Left lung (tissue), 10 donors: ENCODE measurements around the gene CRYM. TPM values are rescaled to one million over a fixed set of nuclear protein-coding genes. Genes with fewer than 3 reads are reported as not detected.

Experiments
- ATAC-seq: fragments of 200-7000 bp; cut with Tn5 transposase; one replicate; pipeline ENCODE4 v1.9.1; 2020; ENCODE audit warnings: moderate library complexity
- DNase-seq, 4 donors: peaks; one replicate each; pipeline ENCODE4 v3.0.0-alpha.2; 2013 to 2020
- H3K27ac ChIP-seq, 2 donors: fragments of 200-600 bp; sonication (generic) in 1 of 2; one replicate each; pipeline versions ENCODE4 v1.5.0 to v1.8.0; 2020 to 2021
- H3K27me3 ChIP-seq, 2 donors: fragments of 200-600 bp; sonication (generic) in 1 of 2; one replicate each; pipeline versions ENCODE4 v1.5.0 to v1.8.0; 2020 to 2021
- H3K36me3 ChIP-seq, 2 donors: fragments of 200-600 bp; sonication (generic) in 1 of 2; one replicate each; pipeline versions ENCODE4 v1.5.0 to v1.8.0; 2020 to 2021
- H3K4me1 ChIP-seq, 2 donors: fragments of 200-600 bp; one replicate each; pipeline ENCODE4 v1.8.0; 2021
- H3K4me3 ChIP-seq, 2 donors: fragments of 200-600 bp; sonication (generic) in 1 of 2; one replicate each; pipeline versions ENCODE4 v1.5.0 to v1.8.0; 2020 to 2021; ENCODE audit warnings: mild to moderate bottlenecking in 1 of 2
- H3K9me3 ChIP-seq, 2 donors: fragments of 200-600 bp; sonication (generic) in 1 of 2; one replicate each; pipeline versions ENCODE4 v1.5.0 to v1.8.0; 2020 to 2021
- CTCF ChIP-seq, 2 donors: fragments of 200-600 bp; sonication (generic) in 1 of 2; IDR thresholded peaks; one replicate each; pipeline versions ENCODE4 v1.5.0 to v1.8.0; 2021; ENCODE audit warnings: antibody characterized with exemption in 2 of 2
- intact Hi-C, 2 donors: fragments of 100-400 bp; cut with DNase I; formaldehyde crosslinking; loops; one replicate each; pipeline versions ENCODE4 v1.11.2 to v1.14.2; 2022
- polyA plus RNA-seq, 6 donors: library from polyadenylated mRNA; unstranded; fragments of 120-200 nt; gene quantifications; one replicate each; pipeline ENCODE4 v1.2.1, GENCODE V29; 2013; ENCODE audit not compliant: insufficient read length in 6 of 6
- total RNA-seq, 2 donors: library from RNA; stranded (reverse); fragmentation: NEBNext Ultra II Directional; extraction: Animal tissue kit (Norgen Biotek cat#: 25700); gene quantifications; one replicate each; pipeline ENCODE4 v1.2.1, GENCODE V29; 2021
- donor health status: DM: no; HTN: yes; CAD: no.
- donor health status: DM: no; HTN: no; CAD: no.

CRYM gene
- total and polyA plus RNA-seq, 8 donors: 0.74 to 9.0 (median 1.6) TPM

DNA sequence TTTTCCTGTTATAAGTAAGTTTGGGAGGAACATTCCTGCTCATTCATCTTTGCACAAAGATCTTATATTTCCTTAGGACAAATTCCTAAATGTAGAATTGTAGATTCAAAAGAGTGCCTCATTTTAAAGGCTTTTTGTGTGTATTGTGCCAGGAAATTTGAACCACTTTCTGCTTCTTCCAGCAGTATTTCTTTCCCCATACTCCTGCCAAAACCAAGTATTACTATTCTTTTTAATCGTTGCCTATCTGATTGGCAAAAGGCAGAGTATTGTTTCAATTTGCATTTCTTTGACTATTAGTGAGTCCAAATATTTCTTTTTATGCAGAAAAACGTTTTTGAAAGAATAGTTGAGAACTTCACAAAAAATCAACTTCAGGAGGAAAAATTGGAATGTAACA lies 35.3 kb downstream of the CRYM start:
- ATAC-seq: no peak
- Histone ChIP-seq H3K36me3 (no peaks in the 10 kb centered on the region), H3K4me1 (no peaks in the 10 kb centered on the region), H3K4me3 (no peak overlapping the region), H3K27ac (no peak overlapping the region), H3K9me3 (no peaks in the 10 kb centered on the region), H3K27me3 (peaks cover 0 to 3% of the 10 kb centered on the region in 2 donors)
- intact Hi-C loops: no loop called here
- no peak for TF ChIP-seq CTCF (IDR thresholded peaks at IDR 0.05)
- DNase-seq: no peak

GRCh38 chr16:21239646-21240045 lies 38.4 kb downstream of the CRYM start:
- ATAC-seq (no peak), DNase-seq (no peak)
- Histone ChIP-seq H3K4me3 (no peak overlapping the region), H3K4me1 (no peaks in the 10 kb centered on the region), H3K27me3 (no peaks in the 10 kb centered on the region), H3K36me3 (no peaks in the 10 kb centered on the region), H3K27ac (no peak overlapping the region), H3K9me3 (no peaks in the 10 kb centered on the region)
- intact Hi-C loops: no loop called here
- no peak for TF ChIP-seq CTCF (IDR thresholded peaks at IDR 0.05)

DNA sequence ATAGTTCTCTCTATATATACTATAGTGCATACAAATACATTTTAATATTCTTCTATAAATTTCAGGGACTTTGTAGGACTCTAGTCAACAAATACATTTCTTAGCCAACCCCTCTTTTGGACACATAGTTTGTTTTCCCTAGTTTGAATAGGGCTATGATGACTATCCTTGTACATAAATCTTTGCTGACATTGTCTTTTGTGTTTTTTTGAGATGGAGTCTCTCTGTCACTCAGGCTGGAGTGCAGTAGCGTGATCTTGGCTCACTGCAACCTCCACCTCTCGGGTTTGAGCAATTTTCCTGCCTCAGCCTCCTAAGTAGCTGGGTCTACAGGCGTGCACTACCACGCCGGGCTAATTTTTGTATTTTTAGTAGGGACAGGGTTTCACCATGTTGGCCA lies 41.3 kb downstream of the CRYM start:
- no peak overlapping the region for H3K4me3 ChIP-seq
- TF ChIP-seq CTCF (IDR thresholded peaks at IDR 0.05): no peak
- no peak for ATAC-seq
- H3K36me3 ChIP-seq: no peaks in the 10 kb centered on the region
- H3K27ac ChIP-seq: no peak overlapping the region
- intact Hi-C loops: no loop called here
- H3K9me3 ChIP-seq: no peaks in the 10 kb centered on the region
- no peaks in the 10 kb centered on the region for H3K4me1 ChIP-seq
- DNase-seq: no peak
- H3K27me3 ChIP-seq: no peaks in the 10 kb centered on the region

GRCh38 chr16:21235199-21235585 lies 42.9 kb downstream of the CRYM start:
- H3K4me3 ChIP-seq: no peak overlapping the region
- H3K27ac ChIP-seq: no peak overlapping the region
- H3K27me3 ChIP-seq: no peaks in the 10 kb centered on the region
- DNase-seq (no peak), ATAC-seq (no peak)
- no peak for TF ChIP-seq CTCF (IDR thresholded peaks at IDR 0.05)
- no peaks in the 10 kb centered on the region for H3K36me3 ChIP-seq
- no peaks in the 10 kb centered on the region for H3K4me1 ChIP-seq
- intact Hi-C loops: no loop called here
- no peaks in the 10 kb centered on the region for H3K9me3 ChIP-seq

GRCh38 chr16:21233521-21234150 lies 44.5 kb downstream of the CRYM start, which contains the start of gene ANKS4B:
Gene ANKS4B (plus strand): TSS chr16:21233699. CDS start chr16:21233738, 39 bp downstream.
- no peak for ATAC-seq
- no peak within 1 kb of the TSS for H3K27ac ChIP-seq
- intact Hi-C loops: no loop called here

More at GRCh38 chr16:21233521-21234150, 44.5 kb downstream of the CRYM start, which contains the start of gene ANKS4B:
- DNase-seq: no peak
- Histone ChIP-seq H3K36me3 (no peaks in the 10 kb centered on the region), H3K4me1 (no peaks in the 10 kb centered on the region), H3K4me3 (no peak within 1 kb of the TSS), H3K27me3 (no peaks in the 10 kb centered on the region), H3K9me3 (no peaks in the 10 kb centered on the region)
- TF ChIP-seq CTCF (IDR thresholded peaks at IDR 0.05): no peak
